Tibial nerve (tissue), 4 donors: ENCODE measurements around the gene GCK. TPM values are rescaled to one million over a fixed set of nuclear protein-coding genes. Genes with fewer than 3 reads are reported as not detected.

ENCODE experiments used
- DNase-seq, 2 donors: peaks; one replicate each; pipeline ENCODE4 v3.0.0-alpha.2; 2019; ENCODE audit warnings: low spot score in 2 of 2
- H3K27ac ChIP-seq, 4 donors: fragments of 200-600 bp; sonication (generic) in 3 of 4; one replicate each; pipeline ENCODE4 v1.5.1; 2017 to 2019; ENCODE audit warnings: mild to moderate bottlenecking in 1 of 4
- H3K27me3 ChIP-seq, 2 donors: fragments of 200-600 bp; sonication (generic) in 1 of 2; one replicate each; pipeline versions ENCODE4 v1.5.1 to v1.6.0; 2017 to 2019
- H3K36me3 ChIP-seq, 3 donors: fragments of 200-600 bp; sonication (generic); one replicate each; pipeline ENCODE4 v1.5.1; 2018 to 2019
- H3K4me1 ChIP-seq, 4 donors: fragments of 200-600 bp; sonication (generic) in 3 of 4; one replicate each; pipeline ENCODE4 v1.5.1; 2017 to 2019
- H3K4me3 ChIP-seq, 4 donors: fragments of 200-600 bp; sonication (generic) in 3 of 4; one replicate each; pipeline ENCODE4 v1.5.1; 2017 to 2019; ENCODE audit warnings: mild to moderate bottlenecking in 1 of 4, moderate library complexity in 1 of 4
- H3K9me3 ChIP-seq, 4 donors: fragments of 200-600 bp; sonication (generic) in 3 of 4; one replicate each; pipeline ENCODE4 v1.5.1; 2017 to 2019
- CTCF ChIP-seq, 5 experiments: fragments of 200-600 bp in 3 of 5; fragments of 450-650 bp in 2 of 5; sonication (generic) in 3 of 5; IDR thresholded peaks; one replicate each; pipeline ENCODE4 v1.5.1; 2016 to 2019; ENCODE audit warnings: antibody characterized with exemption in 5 of 5, mild to moderate bottlenecking in 3 of 5, moderate library complexity in 2 of 5
- EP300 ChIP-seq, 2 donors: sonication (generic); formaldehyde crosslinking; IDR thresholded peaks; one replicate each; pipeline ENCODE4 v1.6.1; 2017; ENCODE audit warnings: antibody characterized with exemption in 2 of 2, mild to moderate bottlenecking in 1 of 2
- POLR2A ChIP-seq, 2 donors: fragments of 450-650 bp; IDR thresholded peaks; one replicate each; pipeline ENCODE4 v1.6.1; 2017; ENCODE audit warnings: antibody characterized with exemption in 2 of 2, mild to moderate bottlenecking in 2 of 2, moderate library complexity in 2 of 2
- WGBS, 2 donors: methylation state at CpG; one replicate each; pipeline ENCODE4 v1.1.5; 2018; 5-methylcytosine and 5-hydroxymethylcytosine counted together
- total RNA-seq, 4 donors: library from RNA; depleted of rRNA; stranded (reverse); fragments of >200 nt; gene quantifications; one replicate each; pipeline ENCODE4 v1.1.0, GENCODE V29; 2016

The GCK gene
- total RNA-seq, 4 donors from 2014 or later, result 2.3 to 3.0 (median 2.4) TPM; not detected in 1

- Histone ChIP-seq H3K4me1 (peaks cover 0 to 2% (median 0%) of the 10 kb centered on the region in 4 donors), H3K4me3 (no peak overlapping the region), H3K27me3 (no peaks in the 10 kb centered on the region), H3K9me3 (no peaks in the 10 kb centered on the region), H3K36me3 (no peaks in the 10 kb centered on the region), H3K27ac (peak overlapping the region in 1 of 4 donors; percentile 44)
- 60 to 72% methylated on average over 18 to 22 of the region's 22 CpGs for WGBS, 2 donors
- no peak for TF ChIP-seq POLR2A (IDR thresholded peaks at IDR 0.05)
- no peak for TF ChIP-seq CTCF (IDR thresholded peaks at IDR 0.05)
- no peak for TF ChIP-seq EP300 (IDR thresholded peaks at IDR 0.05)
- DNase-seq, result no peak
Observed at GRCh38 chr7:44235582-44236332, 46.5 kb upstream of the GCK start.

DNA sequence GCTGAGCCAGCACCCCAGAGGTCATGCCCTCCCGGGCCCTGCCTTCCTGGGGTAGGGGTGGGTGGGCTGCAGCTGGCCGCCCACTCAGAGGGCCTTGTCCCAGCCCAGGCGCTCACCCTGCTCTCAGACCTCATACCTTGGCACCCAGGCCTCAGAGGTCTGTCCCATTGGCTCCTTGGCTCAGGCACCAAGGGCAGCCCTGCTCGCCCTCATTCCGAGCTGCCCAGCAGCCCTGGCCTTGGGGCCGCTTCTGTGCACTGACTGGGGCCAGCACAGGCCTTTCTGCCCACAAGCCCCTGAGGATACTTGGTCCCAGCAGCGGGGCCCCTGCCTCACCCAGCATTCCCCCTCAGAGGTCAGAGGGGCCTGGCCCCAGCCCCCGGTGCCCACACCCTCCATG, 45.8 kb upstream of the GCK start:
- WGBS, 2 donors, result 78 to 88% methylated on average over 5 to 6 of the region's 8 CpGs
- Histone ChIP-seq H3K9me3 (no peaks in the 10 kb centered on the region), H3K4me1 (no peaks in the 10 kb centered on the region), H3K27me3 (no peaks in the 10 kb centered on the region), H3K27ac (peak overlapping the region in 1 of 4 donors; percentile 2), H3K36me3 (no peaks in the 10 kb centered on the region), H3K4me3 (no peak overlapping the region)
- DNase-seq, result no peak
- no peak for TF ChIP-seq POLR2A (IDR thresholded peaks at IDR 0.05)
- TF ChIP-seq EP300 (IDR thresholded peaks at IDR 0.05), result no peak

- 56 to 66% methylated on average over 12 to 22 of the region's 22 CpGs for WGBS, 2 donors
- no peak for TF ChIP-seq EP300 (IDR thresholded peaks at IDR 0.05)
- TF ChIP-seq POLR2A (IDR thresholded peaks at IDR 0.05), result no peak
- no peak for TF ChIP-seq CTCF (IDR thresholded peaks at IDR 0.05)
- H3K4me3 ChIP-seq, result no peak overlapping the region
- no peaks in the 10 kb centered on the region for H3K9me3 ChIP-seq
- H3K36me3 ChIP-seq, result no peaks in the 10 kb centered on the region
- DNase-seq, result no peak
- no peaks in the 10 kb centered on the region for H3K27me3 ChIP-seq
- H3K27ac ChIP-seq, result no peak overlapping the region
- no peaks in the 10 kb centered on the region for H3K4me1 ChIP-seq
Observed at GRCh38 chr7:44232901-44233715, 43.9 kb upstream of the GCK start.

GRCh38 chr7:44232396-44232795, 43.2 kb upstream of the GCK start:
- H3K27me3 ChIP-seq, result no peaks in the 10 kb centered on the region
- H3K36me3 ChIP-seq, result no peaks in the 10 kb centered on the region
- no peak overlapping the region for H3K4me3 ChIP-seq
- no peak for DNase-seq
- no peaks in the 10 kb centered on the region for H3K9me3 ChIP-seq
- 83 to 87% methylated on average over 13 of the region's 13 CpGs for WGBS, 2 donors
- no peak for TF ChIP-seq EP300 (IDR thresholded peaks at IDR 0.05)
- no peak overlapping the region for H3K27ac ChIP-seq
- no peaks in the 10 kb centered on the region for H3K4me1 ChIP-seq

DNA sequence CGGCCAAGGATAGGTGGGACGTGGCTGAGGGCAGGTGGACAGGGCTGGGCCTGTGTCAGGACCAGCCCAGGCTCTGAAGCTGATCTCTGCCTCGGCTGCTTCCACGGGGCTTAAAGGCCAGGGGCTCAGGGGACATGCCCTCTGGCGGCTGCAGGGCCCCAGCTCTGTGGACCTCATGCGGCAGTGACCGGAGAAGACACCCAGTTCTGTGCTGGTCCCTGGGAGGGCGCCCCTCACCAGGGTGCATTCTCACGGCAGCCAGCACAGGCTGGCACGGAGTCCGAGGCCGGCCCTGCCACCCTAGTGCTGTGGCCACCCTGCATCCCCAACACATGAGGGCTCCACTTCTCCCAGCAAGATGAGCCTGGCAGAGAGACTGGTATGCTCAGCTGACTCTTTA, 41.8 kb upstream of the GCK start:
- Histone ChIP-seq H3K4me1 (no peaks in the 10 kb centered on the region), H3K36me3 (no peaks in the 10 kb centered on the region), H3K27me3 (peaks cover 0 to 4% of the 10 kb centered on the region in 2 donors), H3K9me3 (no peaks in the 10 kb centered on the region), H3K27ac (peak overlapping the region in 1 of 4 donors; percentile 22), H3K4me3 (no peak overlapping the region)
- TF ChIP-seq POLR2A (IDR thresholded peaks at IDR 0.05), result no peak
- no peak for TF ChIP-seq CTCF (IDR thresholded peaks at IDR 0.05)
- TF ChIP-seq EP300 (IDR thresholded peaks at IDR 0.05), result no peak
- DNase-seq, result no peak
- WGBS, 2 donors, result 77 to 82% methylated on average over 10 to 11 of the region's 12 CpGs

- no peak overlapping the region for H3K4me3 ChIP-seq
- DNase-seq, result no peak
- no peak overlapping the region for H3K27ac ChIP-seq
- no peaks in the 10 kb centered on the region for H3K36me3 ChIP-seq
- 66 to 71% methylated on average over 6 to 7 of the region's 7 CpGs for WGBS, 2 donors
- H3K27me3 ChIP-seq, result peaks cover 0 to 12% of the 10 kb centered on the region in 2 donors
- H3K4me1 ChIP-seq, result no peaks in the 10 kb centered on the region
- no peaks in the 10 kb centered on the region for H3K9me3 ChIP-seq
- TF ChIP-seq EP300 (IDR thresholded peaks at IDR 0.05) (no peak), POLR2A (IDR thresholded peaks at IDR 0.05) (no peak), CTCF (IDR thresholded peaks at IDR 0.05) (no peak)
Observed at GRCh38 chr7:44230286-44230685, 41.0 kb upstream of the GCK start.
